Hepatocyte (in vitro differentiated cells): ENCODE results near the gene NOL3. TPM values are rescaled to one million over a fixed set of nuclear protein-coding genes. Genes with fewer than 3 reads are reported as not detected.

Source experiments
- DNase-seq: peaks from one replicate; pipeline ENCODE4 v3.0.0-alpha.2; 2016; ENCODE audit warnings: low spot score
- H2AFZ ChIP-seq: fragments of 200-600 bp; sonication (generic); 2 replicates; pipeline ENCODE4 v1.6.0; 2016; ENCODE audit warnings: antibody characterized with exemption, mild to moderate bottlenecking
- H3K27ac ChIP-seq: fragments of 200-600 bp; sonication (generic); 2 replicates; pipeline ENCODE4 v1.5.1; 2016; ENCODE audit warnings: mild to moderate bottlenecking
- H3K27me3 ChIP-seq: fragments of 200-600 bp; sonication (generic); 2 replicates; pipeline ENCODE4 v1.6.1; 2016
- H3K36me3 ChIP-seq: fragments of 200-600 bp; sonication (generic); replicated peaks from 2 replicates; pipeline ENCODE4 v1.5.1; 2016; ENCODE audit warnings: low read depth; ENCODE audit not compliant: insufficient read depth
- H3K4me1 ChIP-seq: fragments of 200-600 bp; sonication (generic); 2 replicates; pipeline ENCODE4 v1.5.1; 2016; ENCODE audit warnings: mild to moderate bottlenecking, moderate library complexity; ENCODE audit not compliant: insufficient read depth
- H3K4me2 ChIP-seq: fragments of 200-600 bp; sonication (generic); 2 replicates; pipeline ENCODE4 v1.6.0; 2016
- H3K4me3 ChIP-seq: fragments of 200-600 bp; sonication (generic); 2 replicates; pipeline ENCODE4 v1.5.1; 2016; ENCODE audit warnings: mild to moderate bottlenecking
- H3K79me2 ChIP-seq: fragments of 200-600 bp; sonication (generic); 2 replicates; pipeline ENCODE4 v1.6.0; 2017; ENCODE audit warnings: mild to moderate bottlenecking
- H3K9me2 ChIP-seq: fragments of 200-600 bp; sonication (generic); replicated peaks from 2 replicates; pipeline ENCODE4 v1.6.0; 2017; ENCODE audit warnings: mild to moderate bottlenecking; ENCODE audit not compliant: insufficient read depth
- H3K9me3 ChIP-seq: fragments of 200-600 bp; sonication (generic); 2 replicates; pipeline ENCODE4 v1.5.1; 2016; ENCODE audit warnings: low read depth, mild to moderate bottlenecking
- H4K20me1 ChIP-seq: fragments of 200-600 bp; sonication (generic); 2 replicates; pipeline ENCODE4 v1.6.0; 2016; ENCODE audit warnings: mild to moderate bottlenecking; ENCODE audit not compliant: insufficient read depth, poor library complexity, severe bottlenecking
- EZH2 ChIP-seq: fragments of 200-600 bp; sonication (generic); IDR thresholded peaks from 2 replicates; pipeline ENCODE4 v1.6.1; 2016; ENCODE audit warnings: antibody characterized with exemption, mild to moderate bottlenecking, borderline replicate concordance
- EZH2phosphoT487 ChIP-seq: fragments of 200-600 bp; sonication (generic); IDR thresholded peaks from one replicate; pipeline ENCODE4 v1.6.1; 2018; ENCODE audit warnings: antibody characterized with exemption, mild to moderate bottlenecking, low read depth, moderate library complexity; ENCODE audit not compliant: unreplicated experiment, severe bottlenecking
- WGBS: methylation state at CpG from one replicate; pipeline ENCODE4 v1.1.6; 2016; ENCODE audit warnings: low lambda C conversion rate; ENCODE audit errors: missing lambda C conversion rate; 5-methylcytosine and 5-hydroxymethylcytosine counted together
- polyA plus RNA-seq: library from polyadenylated mRNA; unstranded; fragments of >200 nt; fragmentation: Nextera tagmentation; extraction: Ambion mirVana; gene quantifications from 2 replicates; pipeline ENCODE4 v1.2.1, GENCODE V29; 2016
- total RNA-seq: library from RNA; depleted of rRNA; stranded (reverse); fragments of >200 nt; gene quantifications from 2 replicates; pipeline ENCODE4 v1.2.3, GENCODE V29; 2014
- TF ChIP-seq, protein P1 (sequence below): fragments of 200-600 bp; sonication (generic); IDR thresholded peaks from 2 replicates; pipeline ENCODE4 v1.5.1; 2016; ENCODE audit warnings: antibody characterized with exemption, mild to moderate bottlenecking; ENCODE audit not compliant: poor library complexity

The NOL3 gene
- total and polyA plus RNA-seq, 2 experiments from 2014 or later: 9.3 to 10.9 TPM

GRCh38 chr16:67186550-67186950, 16.2 kb downstream of the NOL3 start:
- Histone ChIP-seq H3K9me2 (no peaks in the 10 kb centered on the region), H3K4me1 (peaks cover 11% of the 10 kb centered on the region), H3K79me2 (peaks cover 12% of the 10 kb centered on the region), H3K36me3 (no peaks in the 10 kb centered on the region), H3K27ac (no peak overlapping the region), H3K4me3 (no peak overlapping the region), H4K20me1 (no peaks in the 10 kb centered on the region), H3K9me3 (no peaks in the 10 kb centered on the region), H3K4me2 (no peak overlapping the region), H2AFZ (no peak overlapping the region), H3K27me3 (no peaks in the 10 kb centered on the region)
- WGBS: 33% methylated on average over 5 of the region's 5 CpGs
- TF ChIP-seq, protein P1, sequence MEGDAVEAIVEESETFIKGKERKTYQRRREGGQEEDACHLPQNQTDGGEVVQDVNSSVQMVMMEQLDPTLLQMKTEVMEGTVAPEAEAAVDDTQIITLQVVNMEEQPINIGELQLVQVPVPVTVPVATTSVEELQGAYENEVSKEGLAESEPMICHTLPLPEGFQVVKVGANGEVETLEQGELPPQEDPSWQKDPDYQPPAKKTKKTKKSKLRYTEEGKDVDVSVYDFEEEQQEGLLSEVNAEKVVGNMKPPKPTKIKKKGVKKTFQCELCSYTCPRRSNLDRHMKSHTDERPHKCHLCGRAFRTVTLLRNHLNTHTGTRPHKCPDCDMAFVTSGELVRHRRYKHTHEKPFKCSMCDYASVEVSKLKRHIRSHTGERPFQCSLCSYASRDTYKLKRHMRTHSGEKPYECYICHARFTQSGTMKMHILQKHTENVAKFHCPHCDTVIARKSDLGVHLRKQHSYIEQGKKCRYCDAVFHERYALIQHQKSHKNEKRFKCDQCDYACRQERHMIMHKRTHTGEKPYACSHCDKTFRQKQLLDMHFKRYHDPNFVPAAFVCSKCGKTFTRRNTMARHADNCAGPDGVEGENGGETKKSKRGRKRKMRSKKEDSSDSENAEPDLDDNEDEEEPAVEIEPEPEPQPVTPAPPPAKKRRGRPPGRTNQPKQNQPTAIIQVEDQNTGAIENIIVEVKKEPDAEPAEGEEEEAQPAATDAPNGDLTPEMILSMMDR: no peak
- TF ChIP-seq EZH2phosphoT487 (no peak), EZH2 (no peak)
- DNase-seq: no peak

DNA sequence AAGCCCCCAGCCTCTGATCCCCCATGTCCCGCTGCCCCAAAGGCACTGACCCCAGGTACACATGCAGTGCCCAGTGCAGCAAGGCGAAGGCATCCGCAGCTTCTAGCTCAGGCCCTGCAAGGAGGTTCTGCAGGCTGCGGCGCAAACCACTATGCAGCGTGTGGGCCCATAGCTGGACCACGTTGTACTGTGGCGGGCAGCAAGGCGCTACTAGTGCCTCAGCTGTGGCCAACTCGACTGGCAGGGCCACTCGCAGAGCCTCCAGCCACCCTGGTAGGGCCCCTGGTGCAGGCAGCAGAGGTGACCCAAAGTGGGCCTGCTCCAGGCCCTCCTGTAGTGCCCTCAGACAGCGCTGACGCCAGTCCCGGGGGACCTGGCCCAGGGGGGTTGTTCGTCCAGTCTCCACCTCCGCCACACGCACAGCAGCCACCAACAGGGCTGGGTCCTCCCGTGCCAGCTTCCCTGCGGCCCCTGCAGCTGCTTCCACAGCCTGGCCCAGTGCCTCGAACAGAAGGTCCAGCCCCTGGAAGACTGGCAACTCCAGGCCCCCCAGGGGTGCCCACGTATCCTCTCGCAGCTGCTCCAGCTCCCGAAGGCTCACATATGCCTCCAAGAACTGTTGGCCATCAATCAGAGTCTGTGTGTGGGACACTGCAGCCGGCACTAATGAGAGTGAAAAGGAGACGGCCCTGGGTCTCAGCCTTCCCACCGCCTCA, 17.0 kb downstream of the NOL3 start:
- 93% methylated on average over 26 of the region's 26 CpGs for WGBS
- H3K9me2 ChIP-seq: no peaks in the 10 kb centered on the region
- H3K27me3 ChIP-seq: no peaks in the 10 kb centered on the region
- no peaks in the 10 kb centered on the region for H4K20me1 ChIP-seq
- no peaks in the 10 kb centered on the region for H3K9me3 ChIP-seq
- peaks cover 11% of the 10 kb centered on the region for H3K4me1 ChIP-seq
- no peak for DNase-seq
- H3K27ac ChIP-seq: no peak overlapping the region
- H3K79me2 ChIP-seq: peaks cover 12% of the 10 kb centered on the region
- TF ChIP-seq EZH2phosphoT487 (no peak), EZH2 (no peak)
- TF ChIP-seq, protein P1: no peak
- no peak overlapping the region for H3K4me2 ChIP-seq
- H3K36me3 ChIP-seq: no peaks in the 10 kb centered on the region
- H3K4me3 ChIP-seq: no peak overlapping the region
- no peak overlapping the region for H2AFZ ChIP-seq

GRCh38 chr16:67188323-67188722, 18.0 kb downstream of the NOL3 start:
- Histone ChIP-seq H3K4me2 (no peak overlapping the region), H4K20me1 (no peaks in the 10 kb centered on the region), H3K4me3 (no peak overlapping the region), H3K27me3 (no peaks in the 10 kb centered on the region), H3K36me3 (no peaks in the 10 kb centered on the region), H3K9me2 (no peaks in the 10 kb centered on the region), H2AFZ (no peak overlapping the region), H3K27ac (no peak overlapping the region), H3K9me3 (no peaks in the 10 kb centered on the region), H3K4me1 (peaks cover 13% of the 10 kb centered on the region), H3K79me2 (peaks cover 13% of the 10 kb centered on the region)
- TF ChIP-seq, protein P1: no peak
- TF ChIP-seq EZH2 (no peak), EZH2phosphoT487 (no peak)
- DNase-seq: no peak
- 71% methylated on average over 4 of the region's 4 CpGs for WGBS
